ENCODE measurements around the gene CAMSAP3.

CAMSAP3 gene

DNA sequence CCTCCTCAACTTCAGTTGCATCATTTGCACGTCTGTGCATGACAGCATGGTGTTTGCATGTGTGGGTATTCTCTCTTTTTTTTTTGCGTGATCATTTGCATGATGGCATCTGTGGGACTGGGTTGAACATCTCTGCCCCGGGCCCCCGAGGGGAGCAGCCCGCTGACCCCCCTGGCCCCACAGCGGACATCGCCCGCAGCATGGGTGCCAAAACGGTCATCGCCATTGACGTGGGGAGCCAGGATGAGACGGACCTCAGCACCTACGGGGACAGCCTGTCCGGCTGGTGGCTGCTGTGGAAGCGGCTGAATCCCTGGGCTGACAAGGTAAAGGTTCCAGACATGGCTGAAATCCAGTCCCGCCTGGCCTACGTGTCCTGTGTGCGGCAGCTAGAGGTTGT, 37.0 kb upstream of the CAMSAP3 start:
- Histone ChIP-seq H3K9me3 (no peaks in the 10 kb centered on the region), H3K27me3 (no peaks in the 10 kb centered on the region), H3K36me3 (peaks cover 10% of the 10 kb centered on the region), H3K4me1 (no peaks in the 10 kb centered on the region), H3K4me3 (ENCODE audit: low read depth, low read length) (no peak overlapping the region)
- DNase-seq: no peak
- TF ChIP-seq, protein P1, sequence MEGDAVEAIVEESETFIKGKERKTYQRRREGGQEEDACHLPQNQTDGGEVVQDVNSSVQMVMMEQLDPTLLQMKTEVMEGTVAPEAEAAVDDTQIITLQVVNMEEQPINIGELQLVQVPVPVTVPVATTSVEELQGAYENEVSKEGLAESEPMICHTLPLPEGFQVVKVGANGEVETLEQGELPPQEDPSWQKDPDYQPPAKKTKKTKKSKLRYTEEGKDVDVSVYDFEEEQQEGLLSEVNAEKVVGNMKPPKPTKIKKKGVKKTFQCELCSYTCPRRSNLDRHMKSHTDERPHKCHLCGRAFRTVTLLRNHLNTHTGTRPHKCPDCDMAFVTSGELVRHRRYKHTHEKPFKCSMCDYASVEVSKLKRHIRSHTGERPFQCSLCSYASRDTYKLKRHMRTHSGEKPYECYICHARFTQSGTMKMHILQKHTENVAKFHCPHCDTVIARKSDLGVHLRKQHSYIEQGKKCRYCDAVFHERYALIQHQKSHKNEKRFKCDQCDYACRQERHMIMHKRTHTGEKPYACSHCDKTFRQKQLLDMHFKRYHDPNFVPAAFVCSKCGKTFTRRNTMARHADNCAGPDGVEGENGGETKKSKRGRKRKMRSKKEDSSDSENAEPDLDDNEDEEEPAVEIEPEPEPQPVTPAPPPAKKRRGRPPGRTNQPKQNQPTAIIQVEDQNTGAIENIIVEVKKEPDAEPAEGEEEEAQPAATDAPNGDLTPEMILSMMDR (IDR thresholded peaks at IDR 0.05; ENCODE audit: low read depth, low read length): no peak

DNA sequence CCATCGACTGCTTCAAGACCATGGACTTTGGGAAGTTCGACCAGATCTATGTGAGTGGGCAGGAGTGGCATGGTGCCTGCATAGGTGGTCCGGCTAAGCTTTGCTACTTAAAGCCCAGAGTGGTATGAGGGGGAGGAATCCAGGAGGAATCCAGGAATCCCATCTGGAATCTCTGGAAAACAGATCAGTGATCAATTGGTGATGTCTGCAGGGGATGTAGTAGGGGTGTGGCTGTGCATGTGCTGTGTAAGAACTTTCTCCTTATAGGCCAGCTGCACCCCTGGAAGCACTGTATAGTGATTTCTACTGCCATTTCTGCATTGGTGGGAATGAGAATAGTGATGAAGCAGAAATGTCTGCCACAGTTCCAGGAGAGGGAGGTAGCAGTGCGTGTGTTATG, 36.6 kb upstream of the CAMSAP3 start:
- DNase-seq: no peak
- H3K4me1 ChIP-seq: no peaks in the 10 kb centered on the region
- H3K27me3 ChIP-seq: no peaks in the 10 kb centered on the region
- TF ChIP-seq, protein P1 (IDR thresholded peaks at IDR 0.05; ENCODE audit: low read depth, low read length): no peak
- no peak overlapping the region for H3K4me3 ChIP-seq (ENCODE audit: low read depth, low read length)
- no peaks in the 10 kb centered on the region for H3K9me3 ChIP-seq
- peaks cover 10% of the 10 kb centered on the region for H3K36me3 ChIP-seq

- H3K36me3 ChIP-seq: peaks cover 10% of the 10 kb centered on the region
- DNase-seq: no peak
- TF ChIP-seq, protein P1 (IDR thresholded peaks at IDR 0.05; ENCODE audit: low read depth, low read length): no peak
- no peaks in the 10 kb centered on the region for H3K4me1 ChIP-seq
- H3K9me3 ChIP-seq: no peaks in the 10 kb centered on the region
- H3K27me3 ChIP-seq: no peaks in the 10 kb centered on the region
- no peak overlapping the region for H3K4me3 ChIP-seq (ENCODE audit: low read depth, low read length)
Observed at GRCh38 chr19:7560255-7560654, 35.4 kb upstream of the CAMSAP3 start.

- H3K9me3 ChIP-seq: no peaks in the 10 kb centered on the region
- no peak for DNase-seq
- TF ChIP-seq, protein P1 (IDR thresholded peaks at IDR 0.05; ENCODE audit: low read depth, low read length): no peak
- H3K36me3 ChIP-seq: peaks cover 10% of the 10 kb centered on the region
- no peaks in the 10 kb centered on the region for H3K4me1 ChIP-seq
- no peaks in the 10 kb centered on the region for H3K27me3 ChIP-seq
- H3K4me3 ChIP-seq (ENCODE audit: low read depth, low read length): no peak overlapping the region
Observed at GRCh38 chr19:7561325-7561724, 34.3 kb upstream of the CAMSAP3 start.

DNA sequence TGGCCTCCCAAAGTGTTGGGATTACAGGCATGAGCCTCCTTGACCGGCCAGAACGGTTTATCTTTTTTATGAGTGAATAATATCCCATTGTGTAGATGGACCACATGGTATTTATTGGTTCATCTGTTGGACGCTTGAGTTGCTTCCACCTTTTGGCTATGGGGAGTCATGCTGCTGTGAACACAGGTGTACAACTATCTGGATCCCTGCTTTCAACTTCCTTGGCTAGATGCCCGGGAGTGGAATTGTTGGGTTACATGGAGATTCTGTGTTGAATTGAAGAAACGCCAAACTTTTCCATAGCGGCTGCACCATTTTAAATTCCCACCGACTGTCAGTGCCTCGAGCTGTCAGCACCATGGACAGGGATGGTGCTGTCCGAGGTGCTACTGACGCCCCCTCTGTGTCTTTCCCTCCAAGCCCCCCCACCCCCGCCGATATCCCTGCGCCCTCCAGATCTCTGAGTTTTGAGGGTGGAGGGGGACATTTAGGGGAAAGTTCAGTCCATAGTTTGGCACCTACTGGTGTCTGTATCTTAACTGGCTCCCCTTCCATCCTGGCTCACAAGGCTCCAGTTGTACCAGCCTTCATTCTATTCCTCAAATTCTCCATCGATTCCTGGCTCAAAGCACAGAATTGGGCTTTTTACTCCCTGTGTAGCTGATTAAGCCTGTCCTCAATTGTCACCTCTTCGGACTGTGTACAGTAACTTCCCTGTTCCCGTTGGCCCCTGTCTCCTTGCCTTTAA, 32.8 kb upstream of the CAMSAP3 start:
- TF ChIP-seq, protein P1 (IDR thresholded peaks at IDR 0.05; ENCODE audit: low read depth, low read length): no peak
- Histone ChIP-seq H3K27me3 (no peaks in the 10 kb centered on the region), H3K36me3 (peaks cover 2% of the 10 kb centered on the region; the same call in 1 of the 2 replicates), H3K4me3 (ENCODE audit: low read depth, low read length) (no peak overlapping the region), H3K9me3 (no peaks in the 10 kb centered on the region), H3K4me1 (no peaks in the 10 kb centered on the region)
- no peak for DNase-seq

- Histone ChIP-seq H3K36me3 (no peaks in the 10 kb centered on the region), H3K9me3 (no peaks in the 10 kb centered on the region), H3K27me3 (no peaks in the 10 kb centered on the region), H3K4me3 (ENCODE audit: low read depth, low read length) (no peak overlapping the region), H3K4me1 (no peaks in the 10 kb centered on the region)
- DNase-seq: no peak
- TF ChIP-seq, protein P1 (IDR thresholded peaks at IDR 0.05; ENCODE audit: low read depth, low read length): no peak
Observed at GRCh38 chr19:7564866-7565265, 30.8 kb upstream of the CAMSAP3 start.
